Measurements from ENCODE around the gene SMYD3. TPM values are rescaled to one million over a fixed set of nuclear protein-coding genes. Genes with fewer than 3 reads are reported as not detected.

The SMYD3 gene
- total RNA-seq, 4 donors from 2014 or later, result 15.6 to 21.1 (median 18.4) TPM

- no peak for TF ChIP-seq CTCF (IDR thresholded peaks at IDR 0.05; ENCODE audit: low read depth)
Observed at GRCh38 chr1:246149543-246149942, 357.5 kb downstream of the SMYD3 start.

GRCh38 chr1:246147524-246148461 is 359.3 kb downstream of the SMYD3 start:
- no peak for TF ChIP-seq CTCF (IDR thresholded peaks at IDR 0.05; ENCODE audit: low read depth)

GRCh38 chr1:246146804-246147523 is 360.1 kb downstream of the SMYD3 start:
- TF ChIP-seq CTCF (IDR thresholded peaks at IDR 0.05; ENCODE audit: low read depth), result no peak

GRCh38 chr1:246145900-246146299 is 361.2 kb downstream of the SMYD3 start:
- TF ChIP-seq CTCF (IDR thresholded peaks at IDR 0.05; ENCODE audit: low read depth), result no peak

GRCh38 chr1:246144931-246145330 is 362.1 kb downstream of the SMYD3 start:
- TF ChIP-seq CTCF (IDR thresholded peaks at IDR 0.05; ENCODE audit: low read depth), result no peak

GRCh38 chr1:246142320-246142893 is 364.7 kb downstream of the SMYD3 start:
- no peak for TF ChIP-seq CTCF (IDR thresholded peaks at IDR 0.05; ENCODE audit: low read depth)

GRCh38 chr1:246141306-246141705 is 365.8 kb downstream of the SMYD3 start:
- no peak for TF ChIP-seq CTCF (IDR thresholded peaks at IDR 0.05; ENCODE audit: low read depth)
